Stimulated activated naive CD4-positive, alpha-beta T cell treated with Interleukin-2 at 50 U/mL for 16 hours (primary cell): ENCODE data around the gene PRAF2.

Experiments used
- DNase-seq: peaks from one replicate; lab custom pipeline; 2025; lab: John Stamatoyannopoulos, UW

The PRAF2 gene

DNA sequence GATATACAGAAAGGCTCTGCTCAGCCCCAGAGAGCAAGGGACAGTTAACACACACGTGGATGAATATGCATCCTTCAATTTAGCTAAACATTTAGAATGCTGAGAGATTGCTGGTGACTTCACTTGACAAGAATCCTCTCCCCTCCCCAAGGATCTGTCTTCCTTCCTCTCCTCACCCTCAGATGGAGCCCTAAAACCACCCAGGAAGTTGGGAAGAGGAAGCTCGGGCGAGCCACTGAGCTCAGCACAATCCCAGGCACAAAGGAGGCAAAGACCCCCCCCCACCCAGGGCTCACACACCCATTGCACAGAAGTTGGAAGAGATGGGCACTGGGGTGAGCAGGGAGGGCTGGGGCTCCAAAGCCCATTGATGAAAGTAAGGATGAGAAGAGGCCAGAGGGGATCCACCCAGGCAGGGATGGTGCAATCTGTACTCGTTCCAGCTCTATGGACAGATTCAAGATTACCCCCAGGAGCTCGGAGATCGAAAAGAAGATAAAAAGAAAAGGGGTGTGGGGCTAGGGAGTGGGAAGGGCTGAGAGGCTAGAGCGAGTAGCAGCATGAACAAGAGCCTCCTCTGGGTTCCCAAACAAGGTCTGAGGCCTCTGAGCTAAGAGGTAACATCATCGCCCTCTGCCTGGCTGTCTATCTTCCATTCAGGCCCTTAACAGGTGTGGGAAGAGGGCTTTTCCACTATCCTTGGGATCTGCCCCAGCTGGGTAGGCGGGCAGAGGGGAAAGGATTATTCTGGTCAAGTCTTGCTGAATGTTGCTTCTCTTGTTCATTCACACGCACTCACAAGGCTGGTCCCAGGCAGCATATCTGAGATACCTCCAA lies 31.8 kb downstream of the PRAF2 start:
- DNase-seq = no peak

DNA sequence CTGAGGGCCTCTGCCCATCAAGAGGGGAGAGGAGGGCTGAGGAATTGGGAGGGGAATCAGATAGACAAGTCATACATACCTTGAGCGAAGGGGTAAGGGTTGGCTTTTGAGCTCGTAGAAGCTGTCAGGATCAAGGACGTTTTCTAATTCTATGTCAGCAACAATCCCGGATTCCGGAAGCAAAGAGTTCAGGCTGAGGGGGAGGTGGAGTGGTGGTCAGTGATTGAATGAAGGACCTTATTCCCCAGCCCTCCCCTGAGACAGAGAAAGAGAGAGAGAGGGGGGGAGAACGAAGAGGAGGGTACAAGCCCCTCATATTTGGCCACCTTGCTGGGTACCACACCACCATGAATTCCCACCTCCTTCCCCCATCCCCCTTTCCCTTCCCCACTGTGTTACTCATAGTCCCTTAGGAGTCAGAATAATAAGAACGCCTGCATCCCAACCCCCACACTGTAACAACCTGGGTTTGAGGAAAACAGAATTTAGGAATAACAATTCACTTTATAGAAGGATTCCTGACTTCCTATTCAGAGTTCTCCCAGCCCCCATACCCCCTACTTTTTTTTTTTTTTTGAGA lies 33.3 kb downstream of the PRAF2 start:
- no peak for DNase-seq

DNA sequence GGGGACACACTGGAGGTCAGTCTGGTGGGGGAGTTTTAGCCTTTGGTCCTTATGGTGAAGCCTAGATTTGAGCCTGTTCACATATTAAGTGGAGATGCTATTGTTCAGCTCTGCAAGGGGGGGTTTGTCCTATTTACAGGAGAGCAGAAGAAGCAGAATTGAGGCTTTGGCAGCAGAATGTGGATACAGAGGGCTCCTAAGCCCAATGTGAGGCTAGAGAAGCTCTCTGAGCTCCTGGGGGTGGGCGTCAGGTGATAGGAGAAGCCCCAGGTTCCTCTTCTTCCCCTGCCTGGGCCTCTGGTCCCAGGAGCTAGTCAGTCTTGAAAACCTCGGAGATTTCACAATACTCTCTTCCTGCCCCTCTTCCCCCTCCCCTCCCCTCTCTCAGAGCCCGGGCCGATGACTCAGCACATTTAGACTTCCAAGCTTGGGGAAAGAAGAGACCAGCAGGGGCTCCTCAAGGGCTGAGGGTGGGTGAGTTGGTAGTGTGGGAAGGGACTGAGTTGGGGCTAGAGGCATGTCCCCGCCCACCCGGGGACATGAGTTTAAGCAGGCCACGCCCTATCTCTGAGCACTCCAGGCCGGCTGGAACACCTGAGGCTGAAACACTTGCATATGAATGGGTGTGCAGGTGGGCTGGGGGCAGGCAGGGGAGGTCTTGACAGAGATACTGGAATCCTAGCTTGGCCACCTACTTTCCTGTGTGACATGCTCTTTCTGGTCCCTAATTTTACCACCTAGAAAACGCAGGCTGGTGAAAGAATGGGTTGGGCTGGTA lies 34.0 kb downstream of the PRAF2 start:
- DNase-seq = peak; percentile 31

DNA sequence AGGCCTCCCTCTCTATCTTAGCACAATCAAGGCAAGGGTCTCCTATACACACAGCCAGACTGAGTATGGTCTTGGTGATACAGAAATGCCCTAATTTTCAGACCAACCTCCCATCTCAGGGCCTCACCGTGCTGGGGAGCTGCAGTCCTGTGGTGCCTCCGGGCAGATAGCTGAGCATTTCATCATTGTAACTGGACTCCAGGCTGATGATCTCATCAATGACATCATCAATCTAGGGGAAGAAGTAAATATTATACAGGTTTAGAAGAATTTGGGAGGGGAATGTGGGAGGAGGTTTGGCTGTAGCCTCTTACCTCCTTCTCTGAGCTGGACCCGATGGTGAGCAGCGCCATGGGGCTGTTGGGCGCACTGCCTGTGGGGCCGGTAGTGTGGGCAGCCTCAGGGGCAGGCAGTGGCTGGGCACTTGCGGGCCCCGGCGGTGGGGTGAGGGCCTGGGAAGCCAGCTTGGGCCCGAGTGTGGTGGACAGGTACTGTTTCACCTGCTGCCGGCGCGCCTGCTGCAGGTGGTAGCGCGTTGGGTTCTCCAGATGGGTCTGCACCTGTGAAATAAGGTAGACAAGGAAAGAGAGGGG lies 35.8 kb downstream of the PRAF2 start:
- no peak for DNase-seq

DNA sequence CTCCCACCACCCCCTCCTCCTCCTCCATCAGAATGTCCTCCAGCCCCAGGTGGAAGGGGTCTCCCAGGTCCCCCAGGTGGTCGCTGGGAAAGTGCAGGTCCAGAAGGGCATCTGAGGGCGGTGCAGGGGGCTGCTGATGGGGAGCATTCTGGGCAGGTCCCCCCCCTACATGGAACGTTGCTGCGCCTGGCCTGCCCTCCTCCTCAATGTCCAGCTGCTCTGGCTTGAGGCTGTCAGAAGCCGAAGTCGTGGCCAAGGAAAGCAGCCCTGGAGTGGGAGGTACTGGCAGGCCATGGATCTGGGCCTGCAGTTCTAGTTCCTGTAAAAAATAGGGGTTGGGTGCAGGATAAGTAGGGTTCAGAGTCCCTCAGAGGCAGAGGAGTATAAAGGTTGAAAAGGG lies 43.5 kb downstream of the PRAF2 start:
- no peak for DNase-seq

DNA sequence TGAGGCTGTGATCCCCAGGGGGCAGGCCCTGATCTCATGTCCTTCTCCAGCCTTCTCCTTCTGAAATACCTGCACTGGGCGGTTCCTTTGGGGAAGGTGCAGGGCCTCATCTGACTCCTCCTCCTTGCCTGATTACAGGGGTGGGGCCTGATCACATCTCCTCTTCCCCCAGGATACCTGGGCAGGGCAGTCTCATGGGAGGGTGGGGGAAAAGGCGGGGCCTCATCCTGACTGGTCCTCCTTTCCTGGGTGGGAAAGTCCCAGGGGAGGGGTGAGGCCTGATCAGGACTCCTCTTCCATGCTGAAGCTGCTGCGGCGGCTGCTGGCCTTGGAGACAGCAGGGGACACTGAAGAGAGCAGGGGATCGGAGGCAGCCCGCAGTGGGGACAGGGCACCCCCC lies 43.9 kb downstream of the PRAF2 start:
- no peak for DNase-seq
